Trophoblast cell (in vitro differentiated cells and primary cell): ENCODE results near the gene PDE4DIP.
A peak's percentile ranks its signal among the peaks of the same experiment; 100 is the strongest.
"Not testable (repeated sequence)": the region's sequence is repeated elsewhere in the genome, so short reads cannot be mapped to it uniquely, and the experiment has no call there.

Source experiments
- DNase-seq, 2 donors: peaks; one replicate each; pipeline ENCODE4 v3.0.0-alpha.2; 2016
- H2AFZ ChIP-seq: 2 replicates; pipeline ENCODE4 v1.6.1; 2013; ENCODE audit warnings: low read length, moderate library complexity, mild to moderate bottlenecking; ENCODE audit not compliant: insufficient read depth, poor library complexity
- H2AK5ac ChIP-seq: 2 replicates; pipeline ENCODE4 v1.6.1; 2013; ENCODE audit warnings: mild to moderate bottlenecking, low read length
- H2BK120ac ChIP-seq: 2 replicates; pipeline ENCODE4 v1.6.1; 2013; ENCODE audit warnings: low read length, mild to moderate bottlenecking, moderate library complexity; ENCODE audit not compliant: insufficient read depth, poor library complexity
- H2BK12ac ChIP-seq: 2 replicates; pipeline ENCODE4 v1.6.1; 2013; ENCODE audit warnings: mild to moderate bottlenecking, low read length, moderate library complexity
- H2BK5ac ChIP-seq: 2 replicates; pipeline ENCODE4 v1.6.1; 2013; ENCODE audit warnings: low read length, low read depth, moderate library complexity, mild to moderate bottlenecking; ENCODE audit not compliant: poor library complexity
- H3K14ac ChIP-seq: 2 replicates; pipeline ENCODE4 v1.6.1; 2013; ENCODE audit warnings: mild to moderate bottlenecking, low read length
- H3K18ac ChIP-seq: 2 replicates; pipeline ENCODE4 v1.6.1; 2013; ENCODE audit warnings: mild to moderate bottlenecking, low read length
- H3K23ac ChIP-seq: 2 replicates; pipeline ENCODE4 v1.6.1; 2013; ENCODE audit warnings: low read length
- H3K27ac ChIP-seq: 2 replicates; pipeline ENCODE4 v1.5.1; 2013; ENCODE audit warnings: low read depth, mild to moderate bottlenecking, inconsistent platforms, low read length, moderate library complexity
- H3K27me3 ChIP-seq: 2 replicates; pipeline ENCODE4 v1.6.1; 2013; ENCODE audit warnings: inconsistent platforms, mild to moderate bottlenecking, low read length, moderate library complexity; ENCODE audit not compliant: insufficient read depth
- H3K36me3 ChIP-seq, 2 experiments: 1 replicate in 1 of 2; 2 replicates in 1 of 2; pipeline ENCODE4 v1.6.1; 2013; ENCODE audit warnings: low read length in 2 of 2, mild to moderate bottlenecking in 2 of 2, moderate library complexity in 1 of 2; ENCODE audit not compliant: insufficient read depth in 2 of 2, control insufficient read depth in 1 of 2
- H3K4ac ChIP-seq: 2 replicates; pipeline ENCODE4 v1.6.1; 2013; ENCODE audit warnings: low read depth, mild to moderate bottlenecking, low read length, moderate library complexity
- H3K4me1 ChIP-seq, 2 experiments: 1 replicate in 1 of 2; 2 replicates in 1 of 2; pipeline ENCODE4 v1.6.1; 2013; ENCODE audit warnings: low read length in 2 of 2, mild to moderate bottlenecking in 2 of 2, moderate library complexity in 1 of 2; ENCODE audit not compliant: insufficient read depth in 2 of 2, control insufficient read depth in 1 of 2
- H3K4me2 ChIP-seq: 2 replicates; pipeline ENCODE4 v1.6.1; 2013; ENCODE audit warnings: inconsistent platforms, mild to moderate bottlenecking, low read length, moderate library complexity
- H3K4me3 ChIP-seq: 2 replicates; pipeline ENCODE4 v1.5.1; 2013; ENCODE audit warnings: mild to moderate bottlenecking, low read depth, low read length, inconsistent platforms
- H3K79me1 ChIP-seq: one replicate; pipeline ENCODE4 v1.6.1; 2013; ENCODE audit warnings: low read length
- H3K79me2 ChIP-seq: 2 replicates; pipeline ENCODE4 v1.6.1; 2013; ENCODE audit warnings: low read length, mild to moderate bottlenecking; ENCODE audit not compliant: control insufficient read depth, insufficient read depth, poor library complexity
- H3K9ac ChIP-seq: 2 replicates; pipeline ENCODE4 v1.6.1; 2013; ENCODE audit warnings: mild to moderate bottlenecking, low read length
- H3K9me3 ChIP-seq: 2 replicates; pipeline ENCODE4 v1.6.1; 2013; ENCODE audit warnings: low read depth, mild to moderate bottlenecking, control low read depth, inconsistent platforms, low read length; ENCODE audit not compliant: insufficient read depth
- H4K12ac ChIP-seq: 2 replicates; pipeline ENCODE4 v1.6.1; 2013; ENCODE audit warnings: low read depth, mild to moderate bottlenecking, low read length, moderate library complexity
- H4K8ac ChIP-seq: 2 replicates; pipeline ENCODE4 v1.6.1; 2013; ENCODE audit warnings: low read depth, mild to moderate bottlenecking, low read length, moderate library complexity
- H4K91ac ChIP-seq: one replicate; pipeline ENCODE4 v1.6.1; 2013; ENCODE audit warnings: low read depth, mild to moderate bottlenecking, low read length, moderate library complexity
- WGBS: extraction: QIAGEN DNeasy Blood & Tissue Kit; methylation state at CpG from one replicate; pipeline ENCODE4 v1.1.7; 2013; ENCODE audit warnings: missing lambda C conversion rate; ENCODE audit not compliant: insufficient read length, insufficient coverage; ENCODE audit errors: extremely low coverage; 5-methylcytosine and 5-hydroxymethylcytosine counted together

PDE4DIP gene

DNA sequence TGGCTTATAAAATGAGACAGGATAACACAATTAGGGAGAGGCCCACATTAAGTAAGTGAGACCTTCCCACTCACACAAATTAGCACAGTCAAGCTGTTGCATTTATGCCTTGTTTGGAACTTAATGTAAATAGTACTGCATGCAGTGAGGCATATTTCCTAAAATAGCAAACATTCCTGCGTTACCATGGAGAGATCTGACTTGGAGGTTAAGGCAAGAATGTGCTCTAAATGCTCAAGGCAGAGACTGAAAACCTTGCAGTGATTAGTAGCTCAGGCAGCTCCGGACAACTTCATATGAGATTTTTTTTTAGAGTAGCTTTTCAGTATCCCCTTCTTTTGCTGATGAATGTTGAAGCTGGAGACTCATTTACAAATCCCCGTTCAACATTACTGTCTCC lies 98.7 kb downstream of the PDE4DIP start:
- H2BK12ac ChIP-seq, H2BK120ac ChIP-seq, H3K36me3 ChIP-seq, H2BK5ac ChIP-seq, H4K12ac ChIP-seq, H3K9ac ChIP-seq, H3K4me3 ChIP-seq, H2AK5ac ChIP-seq, H3K79me1 ChIP-seq, H3K9me3 ChIP-seq, H3K27ac ChIP-seq, H4K8ac ChIP-seq, H3K18ac ChIP-seq, H3K14ac ChIP-seq, H3K23ac ChIP-seq, H3K4me1 ChIP-seq, DNase-seq, H3K4ac ChIP-seq, H3K4me2 ChIP-seq, H4K91ac ChIP-seq, H3K79me2 ChIP-seq, H2AFZ ChIP-seq, H3K27me3 ChIP-seq: not testable (repeated sequence)
- WGBS, result no CpG with 5 or more reads among the region's 3 CpGs

DNA sequence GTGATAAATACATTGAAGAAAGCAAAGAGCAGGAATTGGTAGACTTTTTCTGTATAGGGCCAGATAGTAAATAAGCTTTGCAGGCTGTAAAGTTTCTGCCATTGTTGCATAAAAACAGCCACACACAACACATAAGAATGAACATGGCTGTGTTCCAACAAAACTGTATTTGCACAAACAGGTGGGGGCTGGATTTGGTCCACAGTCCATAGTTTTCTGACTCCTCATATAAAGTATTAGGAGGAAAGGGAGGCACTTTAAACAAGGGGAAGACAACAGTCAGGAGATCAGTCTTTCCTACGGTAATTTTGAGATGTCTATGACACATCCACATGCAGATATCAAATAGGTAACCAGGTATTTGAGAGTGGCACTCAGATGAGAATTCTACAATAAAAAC lies 100.9 kb downstream of the PDE4DIP start:
- H2BK120ac ChIP-seq, H4K91ac ChIP-seq, H2AFZ ChIP-seq, H3K79me1 ChIP-seq, H3K4me1 ChIP-seq, H3K9ac ChIP-seq, DNase-seq, H3K23ac ChIP-seq, H3K4me3 ChIP-seq, H3K27ac ChIP-seq, H3K18ac ChIP-seq, H3K27me3 ChIP-seq, H2AK5ac ChIP-seq, H3K36me3 ChIP-seq, H2BK5ac ChIP-seq, H2BK12ac ChIP-seq, H4K8ac ChIP-seq, H3K9me3 ChIP-seq, H3K14ac ChIP-seq, H3K4ac ChIP-seq, H3K79me2 ChIP-seq, H4K12ac ChIP-seq, H3K4me2 ChIP-seq: not testable (repeated sequence)
- WGBS, result no CpG with 5 or more reads among the region's 1 CpG

DNA sequence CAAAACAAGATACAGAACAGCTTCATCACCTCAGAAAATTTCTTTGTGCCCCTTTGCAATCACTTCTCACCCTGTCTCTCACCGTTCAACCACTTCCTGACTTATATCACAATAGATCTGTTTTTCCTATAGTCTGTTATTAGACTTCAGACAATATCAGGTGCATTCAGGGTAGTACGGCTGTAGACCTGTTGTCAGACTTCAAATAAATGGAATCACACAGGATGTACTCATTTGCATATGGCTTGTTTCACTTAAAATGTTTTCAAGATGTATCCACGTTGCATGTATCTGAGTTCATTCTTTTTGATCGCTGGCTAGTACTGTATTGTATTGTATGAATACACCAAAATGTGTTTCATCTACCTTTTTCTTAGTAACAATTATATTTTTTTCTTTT lies 104.5 kb downstream of the PDE4DIP start:
- H4K91ac ChIP-seq, H2AFZ ChIP-seq, H2BK5ac ChIP-seq, H3K79me1 ChIP-seq, H2AK5ac ChIP-seq, H3K27ac ChIP-seq, H4K8ac ChIP-seq, DNase-seq, H2BK12ac ChIP-seq, H3K4me1 ChIP-seq, H3K9ac ChIP-seq, H3K27me3 ChIP-seq, H3K4me3 ChIP-seq, H3K4ac ChIP-seq, H3K18ac ChIP-seq, H3K36me3 ChIP-seq, H2BK120ac ChIP-seq, H3K23ac ChIP-seq, H3K14ac ChIP-seq, H3K4me2 ChIP-seq, H3K79me2 ChIP-seq, H3K9me3 ChIP-seq, H4K12ac ChIP-seq: not testable (repeated sequence)
- no CpG with 5 or more reads among the region's 4 CpGs for WGBS

- peak overlapping the region; percentile 11 for H2BK5ac ChIP-seq
- H3K79me1 ChIP-seq, H3K23ac ChIP-seq, H4K12ac ChIP-seq, H3K79me2 ChIP-seq, H2BK12ac ChIP-seq, H3K36me3 ChIP-seq, H3K4me1 ChIP-seq, H3K27me3 ChIP-seq, H3K18ac ChIP-seq, H3K9ac ChIP-seq, H3K4ac ChIP-seq, H2AK5ac ChIP-seq, H3K9me3 ChIP-seq: not testable (repeated sequence)
- peak overlapping the region; percentile 82 for H3K14ac ChIP-seq
- peak overlapping the region; percentile 33 for H4K8ac ChIP-seq
- peak overlapping the region; percentile 66 for H3K4me2 ChIP-seq
- peak; percentile 87 to 92 for DNase-seq
- no CpG with 5 or more reads among the region's 44 CpGs for WGBS
- peak overlapping the region; percentile 54 for H2AFZ ChIP-seq
- peak overlapping the region; percentile 60 for H2BK120ac ChIP-seq
- H3K27ac ChIP-seq, result peak overlapping the region; percentile 85
- H3K4me3 ChIP-seq, result peak overlapping the region; percentile 67
- H4K91ac ChIP-seq, result peak overlapping the region; percentile 73
These were observed 107.4 kb downstream of the PDE4DIP start for GRCh38 chr1:148951336-148952227.
